ENCODE results near the gene CLCA4.

DNA sequence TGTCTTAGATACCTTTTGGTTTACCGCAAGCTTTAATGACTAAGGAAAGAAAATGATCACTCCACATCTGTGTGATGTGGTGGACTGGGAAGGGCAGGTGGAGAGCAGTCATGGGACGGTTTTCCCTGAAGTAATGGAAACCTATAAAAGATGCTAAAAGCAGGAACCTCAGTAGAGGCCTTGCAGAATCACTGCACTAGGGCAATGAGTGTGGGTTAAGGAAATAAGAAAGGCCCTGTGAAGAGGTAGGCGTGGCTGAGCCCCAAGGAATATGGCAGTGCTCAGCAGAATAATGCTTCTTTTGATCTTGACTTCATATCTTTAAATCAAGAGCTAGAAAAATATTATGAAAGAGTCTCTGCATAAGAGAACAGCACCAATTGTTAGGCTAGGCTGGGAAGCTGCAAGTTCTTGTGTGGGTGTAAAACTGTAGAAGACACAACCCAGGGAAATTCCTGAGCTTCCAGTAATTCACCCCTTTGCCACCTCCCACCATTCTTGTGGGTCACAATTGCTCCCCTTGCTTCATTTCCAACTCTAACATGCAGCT is 49.9 kb downstream of the CLCA4 start:
- TF ChIP-seq, protein P1, sequence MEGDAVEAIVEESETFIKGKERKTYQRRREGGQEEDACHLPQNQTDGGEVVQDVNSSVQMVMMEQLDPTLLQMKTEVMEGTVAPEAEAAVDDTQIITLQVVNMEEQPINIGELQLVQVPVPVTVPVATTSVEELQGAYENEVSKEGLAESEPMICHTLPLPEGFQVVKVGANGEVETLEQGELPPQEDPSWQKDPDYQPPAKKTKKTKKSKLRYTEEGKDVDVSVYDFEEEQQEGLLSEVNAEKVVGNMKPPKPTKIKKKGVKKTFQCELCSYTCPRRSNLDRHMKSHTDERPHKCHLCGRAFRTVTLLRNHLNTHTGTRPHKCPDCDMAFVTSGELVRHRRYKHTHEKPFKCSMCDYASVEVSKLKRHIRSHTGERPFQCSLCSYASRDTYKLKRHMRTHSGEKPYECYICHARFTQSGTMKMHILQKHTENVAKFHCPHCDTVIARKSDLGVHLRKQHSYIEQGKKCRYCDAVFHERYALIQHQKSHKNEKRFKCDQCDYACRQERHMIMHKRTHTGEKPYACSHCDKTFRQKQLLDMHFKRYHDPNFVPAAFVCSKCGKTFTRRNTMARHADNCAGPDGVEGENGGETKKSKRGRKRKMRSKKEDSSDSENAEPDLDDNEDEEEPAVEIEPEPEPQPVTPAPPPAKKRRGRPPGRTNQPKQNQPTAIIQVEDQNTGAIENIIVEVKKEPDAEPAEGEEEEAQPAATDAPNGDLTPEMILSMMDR (IDR thresholded peaks at IDR 0.05) = no peak
- no peak for TF ChIP-seq POLR2A (IDR thresholded peaks at IDR 0.05)

All from ovary (tissue), 3 donors.